ENCODE data around the gene CBFA2T2. TPM values are rescaled to one million over a fixed set of nuclear protein-coding genes. Genes with fewer than 3 reads are reported as not detected.

CBFA2T2 gene
- total RNA-seq, 3 donors from 2014 or later = 28.5 to 37.4 (median 30.3) TPM

- DNase-seq (no peak), ATAC-seq (no peak)
- Histone ChIP-seq H3K36me3 (ENCODE audit: low read depth) (no peaks in the 10 kb centered on the region), H3K4me3 (no peak overlapping the region), H3K9me3 (no peaks in the 10 kb centered on the region), H3K4me1 (ENCODE audit: low read depth) (peaks cover 26% of the 10 kb centered on the region)
- no peak for TF ChIP-seq CTCF (IDR thresholded peaks at IDR 0.05)
- intact Hi-C loops (cut with DNase I, micrococcal nuclease) = loop anchor here (10.0 kb wide), 1 partner anchor 192 kb away; no protein-coding TSS in a partner anchor
Observed at GRCh38 chr20:33656783-33657703, 167.1 kb downstream of the CBFA2T2 start.

- peak in 1 of 3 donors; percentile 21 for DNase-seq
- TF ChIP-seq CTCF (IDR thresholded peaks at IDR 0.05) = no peak
- H3K9me3 ChIP-seq = no peaks in the 10 kb centered on the region
- H3K4me1 ChIP-seq (ENCODE audit: low read depth) = peaks cover 26% of the 10 kb centered on the region
- no peak overlapping the region for H3K4me3 ChIP-seq
- intact Hi-C loops (cut with DNase I, micrococcal nuclease) = loop anchor here (10.0 kb wide), 1 partner anchor 193 kb away; no protein-coding TSS in a partner anchor
- H3K36me3 ChIP-seq (ENCODE audit: low read depth) = no peaks in the 10 kb centered on the region
- ATAC-seq = no peak
Observed at GRCh38 chr20:33657704-33658095, 167.8 kb downstream of the CBFA2T2 start.

GRCh38 chr20:33658510-33658909 lies 168.6 kb downstream of the CBFA2T2 start:
- TF ChIP-seq CTCF (IDR thresholded peaks at IDR 0.05) = no peak
- intact Hi-C loops (cut with DNase I, micrococcal nuclease) = loop anchor here (10.0 kb wide), 1 partner anchor 194 kb away; no protein-coding TSS in a partner anchor
- ATAC-seq (no peak), DNase-seq (peak in 1 of 3 donors; percentile 23)
- H3K9me3 ChIP-seq = no peaks in the 10 kb centered on the region
- no peak overlapping the region for H3K4me3 ChIP-seq
- peaks cover 23% of the 10 kb centered on the region for H3K4me1 ChIP-seq (ENCODE audit: low read depth)
- H3K36me3 ChIP-seq (ENCODE audit: low read depth) = no peaks in the 10 kb centered on the region

GRCh38 chr20:33658929-33659328 lies 169.0 kb downstream of the CBFA2T2 start:
- H3K36me3 ChIP-seq (ENCODE audit: low read depth) = no peaks in the 10 kb centered on the region
- no peak for TF ChIP-seq CTCF (IDR thresholded peaks at IDR 0.05)
- H3K4me3 ChIP-seq = no peak overlapping the region
- no peaks in the 10 kb centered on the region for H3K9me3 ChIP-seq
- H3K4me1 ChIP-seq (ENCODE audit: low read depth) = peaks cover 21% of the 10 kb centered on the region
- ATAC-seq (no peak), DNase-seq (no peak)
- intact Hi-C loops (cut with DNase I, micrococcal nuclease) = loop anchor here (10.0 kb wide), 1 partner anchor 194 kb away; no protein-coding TSS in a partner anchor

- Histone ChIP-seq H3K9me3 (no peaks in the 10 kb centered on the region), H3K4me3 (no peak overlapping the region), H3K4me1 (ENCODE audit: low read depth) (peaks cover 19% of the 10 kb centered on the region), H3K36me3 (ENCODE audit: low read depth) (no peaks in the 10 kb centered on the region)
- TF ChIP-seq CTCF (IDR thresholded peaks at IDR 0.05) = no peak
- intact Hi-C loops (cut with DNase I, micrococcal nuclease) = loop anchor here (10.0 kb wide), 1 partner anchor 195 kb away; no protein-coding TSS in a partner anchor
- DNase-seq = no peak
- ATAC-seq = no peak
Observed at GRCh38 chr20:33659341-33660034, 169.6 kb downstream of the CBFA2T2 start.

All from mucosa of descending colon (tissue), 3 donors.